ENCODE measurements around the gene KCNH5.

DNA sequence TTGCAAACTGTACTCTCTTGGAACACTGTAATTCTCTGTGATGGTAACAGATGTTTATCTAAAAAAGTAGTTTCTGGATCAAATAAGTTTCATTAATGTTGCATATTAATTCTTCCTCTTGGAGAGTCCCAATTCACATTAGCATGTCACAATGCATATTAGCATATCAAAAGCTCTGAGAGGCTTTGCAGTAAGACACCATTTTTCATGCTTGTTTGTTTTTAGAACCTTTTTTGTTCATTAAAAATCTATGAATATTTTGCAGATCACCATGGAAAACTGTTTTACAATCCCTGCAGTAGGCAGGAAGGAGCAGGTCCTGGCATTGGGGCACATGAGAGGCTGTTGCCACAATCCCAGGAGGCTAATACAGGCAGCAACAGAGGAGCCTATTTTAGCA lies 180.7 kb downstream of the KCNH5 start:
- TF ChIP-seq, protein P1, sequence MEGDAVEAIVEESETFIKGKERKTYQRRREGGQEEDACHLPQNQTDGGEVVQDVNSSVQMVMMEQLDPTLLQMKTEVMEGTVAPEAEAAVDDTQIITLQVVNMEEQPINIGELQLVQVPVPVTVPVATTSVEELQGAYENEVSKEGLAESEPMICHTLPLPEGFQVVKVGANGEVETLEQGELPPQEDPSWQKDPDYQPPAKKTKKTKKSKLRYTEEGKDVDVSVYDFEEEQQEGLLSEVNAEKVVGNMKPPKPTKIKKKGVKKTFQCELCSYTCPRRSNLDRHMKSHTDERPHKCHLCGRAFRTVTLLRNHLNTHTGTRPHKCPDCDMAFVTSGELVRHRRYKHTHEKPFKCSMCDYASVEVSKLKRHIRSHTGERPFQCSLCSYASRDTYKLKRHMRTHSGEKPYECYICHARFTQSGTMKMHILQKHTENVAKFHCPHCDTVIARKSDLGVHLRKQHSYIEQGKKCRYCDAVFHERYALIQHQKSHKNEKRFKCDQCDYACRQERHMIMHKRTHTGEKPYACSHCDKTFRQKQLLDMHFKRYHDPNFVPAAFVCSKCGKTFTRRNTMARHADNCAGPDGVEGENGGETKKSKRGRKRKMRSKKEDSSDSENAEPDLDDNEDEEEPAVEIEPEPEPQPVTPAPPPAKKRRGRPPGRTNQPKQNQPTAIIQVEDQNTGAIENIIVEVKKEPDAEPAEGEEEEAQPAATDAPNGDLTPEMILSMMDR (IDR thresholded peaks at IDR 0.05), result no peak
- TF ChIP-seq POLR2A (IDR thresholded peaks at IDR 0.05), result no peak
